HG02610 (cell line): ENCODE measurements around the gene COL24A1.

Source experiments
- ATAC-seq: cut with Tn5 transposase; IDR thresholded peaks from one replicate; pipeline ENCODE4 v1.9.1; 2021; ENCODE audit warnings: mild to moderate bottlenecking, moderate library complexity; ENCODE audit not compliant: unreplicated experiment

The COL24A1 gene

DNA sequence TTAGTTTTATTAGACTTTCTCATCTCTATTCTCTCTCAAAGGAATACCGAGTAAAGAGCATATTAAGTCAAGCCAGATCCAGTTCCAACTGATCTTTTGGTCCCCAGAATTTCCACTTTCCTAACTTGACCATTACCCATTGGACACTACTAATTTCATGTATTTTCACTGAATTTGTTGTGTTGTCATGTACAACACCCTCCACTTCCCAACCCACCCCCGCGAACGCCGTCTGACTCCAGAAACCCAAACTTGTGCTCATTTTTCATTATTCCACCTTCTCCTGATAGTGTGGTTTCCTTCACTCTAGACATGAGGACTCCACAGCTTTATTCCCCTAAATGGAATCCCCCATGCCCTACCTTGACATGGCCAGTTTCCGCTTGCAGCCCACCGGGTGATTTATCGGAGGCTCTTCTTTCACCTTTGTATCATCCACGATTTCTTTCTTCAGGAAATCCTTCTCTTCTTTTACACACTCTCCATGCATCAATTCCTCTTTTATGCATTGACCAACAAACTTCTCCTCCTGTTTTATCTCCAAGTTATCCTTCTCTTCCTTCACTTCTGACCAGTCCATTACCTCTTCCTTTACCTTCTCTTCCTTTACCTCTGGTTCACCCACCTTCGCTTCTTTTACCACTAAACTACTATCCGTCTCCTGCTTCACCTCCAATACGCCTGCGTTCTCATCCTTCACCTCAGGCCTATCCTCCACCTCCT lies 449.1 kb downstream of the COL24A1 start:
- peak; percentile 35 for ATAC-seq

DNA sequence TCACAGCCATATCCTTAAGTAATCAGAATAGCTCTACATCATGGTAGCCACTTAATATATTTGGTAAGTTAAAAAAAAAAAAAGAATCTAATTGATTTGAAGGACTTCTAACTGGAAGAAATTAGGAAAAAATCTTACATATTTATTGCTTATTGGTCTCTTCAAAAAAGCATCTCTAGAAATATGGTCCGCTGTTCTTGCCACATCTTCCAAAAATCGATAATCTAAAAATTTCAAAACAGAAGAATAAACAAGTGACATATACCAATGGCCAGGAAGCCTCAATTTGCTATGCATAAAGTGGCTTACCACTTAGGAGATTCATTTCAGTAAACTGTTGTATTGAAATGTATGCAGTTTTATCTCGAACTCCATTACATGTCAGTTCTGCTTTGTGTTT lies 450.6 kb downstream of the COL24A1 start:
- no peak for ATAC-seq

DNA sequence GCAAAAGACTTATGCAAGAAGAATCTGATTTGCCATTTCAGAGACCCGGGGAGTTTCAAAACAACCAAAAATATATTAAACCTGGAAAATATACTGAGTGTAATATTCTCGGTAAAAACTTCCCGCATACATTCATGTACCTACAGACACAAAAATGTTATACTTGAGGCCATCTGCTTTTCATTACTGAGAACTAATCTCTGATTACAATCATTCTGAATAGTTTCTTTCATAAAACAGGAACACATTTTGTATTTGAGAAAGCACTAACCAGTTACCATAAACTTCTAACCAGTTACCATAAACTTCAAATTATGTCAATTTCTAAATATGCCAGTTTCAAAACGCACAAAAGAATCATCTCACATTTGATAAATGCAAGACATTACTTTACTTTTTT lies 456.1 kb downstream of the COL24A1 start:
- ATAC-seq, result no peak

DNA sequence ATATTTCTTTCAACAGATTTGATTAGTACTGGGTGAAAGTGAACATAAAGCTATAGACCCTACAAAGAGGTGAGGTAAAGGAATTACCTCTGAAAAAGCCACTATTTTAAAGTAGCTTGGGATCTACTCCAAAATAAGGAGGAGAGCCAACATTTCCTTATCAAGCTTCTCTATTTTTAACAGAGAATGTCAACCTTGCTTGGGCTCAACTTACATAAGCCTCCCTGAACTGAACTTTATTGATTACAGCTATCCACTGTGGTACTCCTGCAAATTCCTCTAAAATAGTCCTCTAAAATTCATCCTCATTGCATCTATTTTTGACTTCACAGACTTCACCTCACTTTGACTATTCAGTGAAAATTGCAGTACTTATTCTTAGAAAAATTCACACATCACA lies 458.7 kb downstream of the COL24A1 start:
- no peak for ATAC-seq

DNA sequence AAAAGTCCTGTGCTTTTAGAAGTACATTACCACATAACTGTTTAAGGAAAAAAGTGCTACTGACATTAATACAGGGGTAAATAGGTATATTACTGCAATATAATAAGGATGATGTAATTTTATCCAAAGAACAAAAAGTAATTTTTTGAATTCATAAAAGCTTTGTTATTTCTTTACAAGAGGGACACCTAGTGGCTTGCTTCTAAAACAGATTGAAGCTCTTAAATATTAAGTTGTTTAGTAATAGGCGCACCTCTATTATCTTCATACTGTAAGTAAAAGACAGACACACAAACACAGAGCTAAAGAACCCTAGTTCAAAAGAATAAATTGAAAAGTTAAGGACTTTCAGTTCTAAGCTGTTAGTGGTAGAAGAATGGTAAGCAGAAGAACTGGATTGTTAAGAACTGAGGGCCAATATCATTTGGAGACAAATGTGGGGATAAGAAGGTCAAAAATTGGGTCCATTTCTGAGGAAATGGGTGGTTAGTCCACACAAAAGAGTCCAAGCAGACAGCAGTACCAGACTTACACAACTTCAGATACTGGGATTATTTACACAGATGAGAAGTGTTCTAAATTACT lies 463.8 kb downstream of the COL24A1 start:
- no peak for ATAC-seq

DNA sequence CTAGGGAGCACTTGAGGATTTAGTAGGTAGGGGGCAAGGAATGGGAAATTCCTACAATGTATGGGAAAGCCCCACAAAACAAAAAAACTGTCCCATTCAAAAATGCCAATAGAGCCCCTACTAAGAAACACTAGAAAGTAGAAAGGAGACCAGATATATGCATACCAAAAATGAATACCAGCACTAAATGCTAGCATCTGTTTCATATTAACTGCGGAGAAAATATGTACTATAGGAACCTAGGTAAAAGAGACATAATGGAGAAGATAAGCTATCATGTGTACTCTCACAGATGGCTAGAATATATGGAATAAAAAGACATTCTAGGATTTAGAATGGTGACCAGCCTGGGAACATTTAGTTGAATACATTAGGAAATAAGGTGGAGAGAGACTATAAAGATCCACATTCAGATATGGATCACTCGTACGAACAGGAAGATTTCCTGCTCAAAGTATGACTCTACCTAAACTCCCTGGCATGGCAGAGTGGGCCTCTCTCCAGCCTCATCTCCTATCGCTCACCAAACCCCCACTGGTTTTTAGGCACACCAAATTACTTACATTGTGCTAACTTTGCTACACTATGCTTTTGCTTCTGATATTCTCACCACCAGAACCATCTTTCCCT lies 466.7 kb downstream of the COL24A1 start:
- ATAC-seq, result no peak

DNA sequence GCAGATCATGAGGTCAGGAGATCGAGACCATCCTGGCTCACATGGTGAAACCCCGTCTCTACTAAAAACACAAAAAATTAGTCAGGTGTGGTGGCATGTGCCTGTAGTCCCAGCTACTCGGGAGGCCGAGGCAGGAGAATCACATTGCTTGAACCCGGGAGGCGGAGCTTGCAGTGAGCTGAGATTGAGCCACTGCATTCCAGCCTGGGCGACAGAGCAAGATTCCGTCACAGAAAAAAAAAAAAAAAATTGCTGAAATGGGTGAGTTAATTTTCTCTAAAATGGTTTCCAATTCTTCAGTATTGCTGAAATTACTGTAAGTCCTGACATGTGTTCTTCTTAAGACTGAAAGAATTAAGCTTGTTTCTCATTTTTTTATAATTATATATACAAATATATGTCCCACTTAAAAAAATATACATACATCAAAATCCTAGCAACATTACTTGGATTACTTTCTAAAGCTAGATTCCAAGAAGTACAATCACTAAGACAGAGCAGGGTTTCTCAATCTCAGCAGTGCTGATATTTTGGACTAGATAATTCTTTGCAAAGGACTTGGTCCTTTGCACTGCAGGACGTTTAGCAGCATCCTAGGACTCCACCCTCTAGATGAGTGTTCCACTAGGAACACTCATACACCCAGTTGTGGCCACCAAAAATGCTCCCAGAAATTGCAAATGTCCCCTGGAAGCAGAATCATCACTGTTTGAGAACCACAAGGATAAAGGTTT lies 473.1 kb downstream of the COL24A1 start:
- ATAC-seq, result no peak

DNA sequence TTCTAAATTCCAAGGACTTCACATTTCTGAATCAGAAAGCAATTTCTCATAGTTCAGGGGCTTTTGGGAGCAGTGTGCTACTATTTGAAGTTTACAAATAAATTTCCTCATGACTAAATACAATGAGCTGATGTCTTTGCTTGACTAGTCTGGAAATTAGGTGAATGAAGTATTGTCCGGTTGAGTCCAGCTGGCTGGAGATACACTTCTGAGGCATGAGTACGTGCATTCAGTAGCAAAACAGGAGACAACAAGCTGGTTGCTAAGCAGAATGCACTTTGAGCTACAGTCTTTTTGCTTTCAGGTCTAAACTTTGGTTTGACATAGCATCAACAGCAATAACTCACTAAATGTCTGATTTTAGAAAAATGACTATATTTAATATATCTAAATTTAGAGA lies 475.5 kb downstream of the COL24A1 start:
- no peak for ATAC-seq
